Lower leg skin (tissue), 3 donors: ENCODE measurements around the gene SLC39A11.

ENCODE experiments used
- CTCF ChIP-seq, 3 donors: fragments of 450-650 bp; IDR thresholded peaks; one replicate each; pipeline ENCODE4 v1.5.1; 2016; ENCODE audit warnings: antibody characterized with exemption in 3 of 3, mild to moderate bottlenecking in 3 of 3, moderate library complexity in 2 of 3
- POLR2A ChIP-seq, 2 donors: fragments of 450-650 bp; IDR thresholded peaks; one replicate each; pipeline ENCODE4 v1.6.1; 2016 to 2017; ENCODE audit warnings: antibody characterized with exemption in 2 of 2, mild to moderate bottlenecking in 1 of 2, moderate library complexity in 1 of 2

- TF ChIP-seq CTCF (IDR thresholded peaks at IDR 0.05) (no peak), POLR2A (IDR thresholded peaks at IDR 0.05) (no peak)
These were observed 408.0 kb downstream of the SLC39A11 start for GRCh38 chr17:72684405-72685020.
